C4-2B (cell line): ENCODE measurements around the gene C12orf43.
A peak's percentile ranks its signal among the peaks of the same experiment; 100 is the strongest.

Source experiments
- H3K27ac ChIP-seq: fragments of 450-650 bp; 2 replicates; pipeline ENCODE4 v1.5.1; 2017
- ZFX ChIP-seq: fragments of 450-650 bp; IDR thresholded peaks from 2 replicates; pipeline ENCODE4 v1.6.1; 2017
- TF ChIP-seq, protein P1 (sequence below): fragments of 450-650 bp; conservative IDR thresholded peaks from 2 replicates; pipeline ENCODE4 v1.5.1; 2017; ENCODE audit warnings: mild to moderate bottlenecking

Gene C12orf43

GRCh38 chr12:121017966-121018491 is 1.7 kb upstream of the C12orf43 start:
- TF ChIP-seq ZFX = no peak
- TF ChIP-seq, protein P1, sequence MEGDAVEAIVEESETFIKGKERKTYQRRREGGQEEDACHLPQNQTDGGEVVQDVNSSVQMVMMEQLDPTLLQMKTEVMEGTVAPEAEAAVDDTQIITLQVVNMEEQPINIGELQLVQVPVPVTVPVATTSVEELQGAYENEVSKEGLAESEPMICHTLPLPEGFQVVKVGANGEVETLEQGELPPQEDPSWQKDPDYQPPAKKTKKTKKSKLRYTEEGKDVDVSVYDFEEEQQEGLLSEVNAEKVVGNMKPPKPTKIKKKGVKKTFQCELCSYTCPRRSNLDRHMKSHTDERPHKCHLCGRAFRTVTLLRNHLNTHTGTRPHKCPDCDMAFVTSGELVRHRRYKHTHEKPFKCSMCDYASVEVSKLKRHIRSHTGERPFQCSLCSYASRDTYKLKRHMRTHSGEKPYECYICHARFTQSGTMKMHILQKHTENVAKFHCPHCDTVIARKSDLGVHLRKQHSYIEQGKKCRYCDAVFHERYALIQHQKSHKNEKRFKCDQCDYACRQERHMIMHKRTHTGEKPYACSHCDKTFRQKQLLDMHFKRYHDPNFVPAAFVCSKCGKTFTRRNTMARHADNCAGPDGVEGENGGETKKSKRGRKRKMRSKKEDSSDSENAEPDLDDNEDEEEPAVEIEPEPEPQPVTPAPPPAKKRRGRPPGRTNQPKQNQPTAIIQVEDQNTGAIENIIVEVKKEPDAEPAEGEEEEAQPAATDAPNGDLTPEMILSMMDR = no peak
- no peak overlapping the region for H3K27ac ChIP-seq

DNA sequence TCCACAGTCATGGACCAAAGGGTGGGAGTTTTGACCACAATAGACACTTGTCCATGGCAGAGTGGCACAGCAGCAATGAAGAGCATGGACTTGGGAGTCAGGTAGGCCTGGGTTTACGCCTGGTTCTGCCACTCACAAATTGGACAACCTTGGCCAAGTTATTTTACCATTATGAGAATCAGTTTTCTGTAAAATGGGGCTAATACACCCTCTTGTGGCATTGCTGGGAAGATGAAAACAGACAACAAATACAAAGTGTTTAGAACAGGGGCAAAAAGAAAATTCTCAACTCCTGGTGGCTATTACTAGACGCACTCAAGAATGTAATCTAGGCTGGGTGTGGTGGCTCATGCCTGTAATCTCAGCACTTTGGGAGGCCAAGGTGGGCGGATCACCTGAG is 2.6 kb downstream of the C12orf43 start:
- TF ChIP-seq, protein P1 = no peak
- no peak for TF ChIP-seq ZFX
- no peak overlapping the region for H3K27ac ChIP-seq

GRCh38 chr12:121011820-121012219 is 4.5 kb downstream of the C12orf43 start:
- TF ChIP-seq, protein P1 = no peak
- TF ChIP-seq ZFX = no peak
- H3K27ac ChIP-seq = no peak overlapping the region

GRCh38 chr12:121010860-121011259 is 5.4 kb downstream of the C12orf43 start:
- TF ChIP-seq, protein P1 = no peak
- no peak for TF ChIP-seq ZFX

GRCh38 chr12:121009741-121010140 is 6.5 kb downstream of the C12orf43 start:
- H3K27ac ChIP-seq = no peak overlapping the region
- TF ChIP-seq, protein P1 = peak; percentile 56
- no peak for TF ChIP-seq ZFX

More at GRCh38 chr12:121010860-121011259, 5.4 kb downstream of the C12orf43 start:
- H3K27ac ChIP-seq = no peak overlapping the region

DNA sequence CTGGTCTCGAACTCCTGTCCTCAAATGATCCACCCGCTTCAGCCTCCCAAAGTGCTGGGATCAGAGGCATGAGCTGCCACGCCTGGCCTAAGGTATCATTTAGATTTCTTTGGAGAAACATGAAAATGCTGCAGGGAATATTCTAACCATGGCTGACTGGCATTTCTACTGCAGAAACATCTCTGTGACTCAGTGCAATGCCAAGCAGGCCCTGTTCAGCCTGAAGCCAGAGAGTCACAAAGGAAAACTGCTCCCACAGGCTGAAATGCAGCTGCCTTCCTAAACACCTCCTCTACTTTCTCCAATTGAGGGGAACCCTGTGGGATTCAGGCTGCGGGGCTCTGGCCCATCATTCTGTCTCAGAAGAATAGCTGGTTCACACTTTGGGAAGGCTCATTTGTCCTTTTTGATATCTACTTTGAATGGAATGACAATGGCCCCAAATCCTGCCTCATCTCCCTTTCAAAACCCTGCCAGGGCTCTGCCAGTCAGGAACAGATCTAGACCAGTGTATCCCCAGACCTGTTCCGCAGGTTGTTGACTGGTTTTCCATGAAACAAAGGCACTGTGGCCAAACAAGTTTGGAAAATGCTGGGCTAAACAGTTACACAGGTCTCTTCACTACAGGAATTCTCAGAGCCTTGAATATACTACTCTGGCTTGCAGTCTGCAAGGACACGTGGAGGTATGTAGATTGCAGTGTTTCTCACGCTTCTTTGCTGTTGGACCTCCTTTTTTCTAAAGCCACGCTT is 7.8 kb downstream of the C12orf43 start:
- TF ChIP-seq, protein P1 = no peak
- TF ChIP-seq ZFX = no peak
- H3K27ac ChIP-seq = peak overlapping the region; percentile 9; the same call in 1 of the 2 replicates

DNA sequence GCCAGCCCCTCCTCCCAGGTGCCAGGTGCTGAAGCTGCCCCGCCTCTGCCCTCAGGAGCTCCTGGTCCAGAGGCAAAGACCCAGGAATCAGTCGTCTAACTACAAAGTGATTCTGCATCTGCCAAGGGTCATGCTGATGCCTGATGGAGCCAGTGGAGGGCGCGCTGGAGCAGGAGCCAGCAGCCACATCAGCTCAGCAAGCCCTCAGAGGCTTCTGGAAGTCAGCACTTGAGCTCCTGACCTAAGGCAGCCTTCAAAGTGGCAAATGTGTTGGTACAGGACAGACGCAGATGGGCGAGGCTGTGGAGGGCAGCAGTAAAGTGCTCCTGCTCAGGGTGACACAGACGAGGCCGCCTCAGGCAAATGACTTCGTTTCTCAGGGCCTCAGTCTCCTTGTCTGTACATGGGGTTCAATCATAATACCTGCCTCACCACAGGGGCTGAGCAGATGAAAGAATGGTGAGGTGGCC is 10.9 kb downstream of the C12orf43 start:
- TF ChIP-seq, protein P1 = peak; percentile 72
- TF ChIP-seq ZFX = no peak
- H3K27ac ChIP-seq = no peak overlapping the region
